GM12878 (cell line): ENCODE data around the gene PRR18. TPM values are rescaled to one million over a fixed set of nuclear protein-coding genes. Genes with fewer than 3 reads are reported as not detected.

ENCODE experiments used
- BRCA1 ChIP-seq: IDR thresholded peaks from 2 replicates; pipeline ENCODE4 v1.6.1; 2011; ENCODE audit warnings: low read depth, low read length, improper control_type of control experiment
- CBX3 ChIP-seq: fragments of 200-600 bp; sonication (generic); IDR thresholded peaks from 2 replicates; pipeline ENCODE4 v1.6.1; 2016; ENCODE audit warnings: low read depth, borderline replicate concordance
- FOS ChIP-seq: IDR thresholded peaks from 3 replicates; pipeline ENCODE4 v1.6.1; 2011; ENCODE audit warnings: borderline replicate concordance; ENCODE audit not compliant: insufficient read length; ENCODE audit errors: extremely low read depth
- GATAD2B ChIP-seq: fragments of 450-650 bp; conservative IDR thresholded peaks from 2 replicates; pipeline ENCODE4 v1.6.1; 2017; ENCODE audit warnings: low read depth, mild to moderate bottlenecking, moderate library complexity
- HDGF ChIP-seq: fragments of 450-650 bp; IDR thresholded peaks from 2 replicates; pipeline ENCODE4 v1.6.1; 2016; ENCODE audit warnings: antibody characterized with exemption
- IKZF2 ChIP-seq, 2 experiments: fragments of 450-650 bp; IDR thresholded peaks; 2 replicates each; pipeline ENCODE4 v1.6.1; 2017; ENCODE audit warnings: mild to moderate bottlenecking in 2 of 2, moderate library complexity in 2 of 2
- IRF4 ChIP-seq: IDR thresholded peaks from 2 replicates; pipeline ENCODE4 v1.6.1; 2011; ENCODE audit warnings: low read depth, low read length
- KLF5 ChIP-seq: fragments of 450-650 bp; IDR thresholded peaks from 2 replicates; pipeline ENCODE4 v1.6.1; 2014; ENCODE audit warnings: mild to moderate bottlenecking; ENCODE audit not compliant: partially characterized antibody
- LARP7 ChIP-seq: fragments of 450-650 bp; IDR thresholded peaks from 2 replicates; pipeline ENCODE4 v1.6.1; 2017; ENCODE audit warnings: mild to moderate bottlenecking
- MTA2 ChIP-seq: fragments of 450-650 bp; IDR thresholded peaks from 2 replicates; pipeline ENCODE4 v1.6.1; 2016; ENCODE audit warnings: low read depth, mild to moderate bottlenecking, moderate library complexity
- MTA3 ChIP-seq: IDR thresholded peaks from 2 replicates; pipeline ENCODE4 v1.6.1; 2012; ENCODE audit warnings: low read length, inconsistent platforms, borderline replicate concordance
- MYB ChIP-seq: fragments of 150-350 bp; IDR thresholded peaks from 2 replicates; pipeline ENCODE4 v1.6.1; 2014; ENCODE audit warnings: mild to moderate bottlenecking, low read depth, low read length, borderline replicate concordance
- NR2F1 ChIP-seq: fragments of 450-650 bp; conservative IDR thresholded peaks from 2 replicates; pipeline ENCODE4 v1.6.1; 2017; ENCODE audit warnings: mild to moderate bottlenecking
- NRF1 ChIP-seq: conservative IDR thresholded peaks from 2 replicates; pipeline ENCODE4 v1.6.1; 2011; ENCODE audit warnings: mild to moderate bottlenecking, low read depth, low read length, improper control_type of control experiment
- RAD21 ChIP-seq: IDR thresholded peaks from 2 replicates; pipeline ENCODE4 v1.6.1; 2011; ENCODE audit warnings: mild to moderate bottlenecking, low read depth, low read length, moderate library complexity; ENCODE audit not compliant: insufficient read depth
- RB1 ChIP-seq: fragments of 450-650 bp; formaldehyde crosslinking; IDR thresholded peaks from 2 replicates; pipeline ENCODE4 v1.6.1; 2017; ENCODE audit warnings: mild to moderate bottlenecking, borderline replicate concordance
- RUNX3 ChIP-seq: IDR thresholded peaks from 2 replicates; pipeline ENCODE4 v1.6.1; 2012; ENCODE audit warnings: low read length, inconsistent platforms
- SIN3A ChIP-seq: IDR thresholded peaks from 2 replicates; pipeline ENCODE4 v1.6.1; 2012; ENCODE audit warnings: low read depth, low read length, improper control_type of control experiment
- SMC3 ChIP-seq: IDR thresholded peaks from 2 replicates; pipeline ENCODE4 v1.6.1; 2011; ENCODE audit warnings: low read length, improper control_type of control experiment, borderline replicate concordance
- STAT3 ChIP-seq: IDR thresholded peaks from 2 replicates; pipeline ENCODE4 v1.6.1; 2011; ENCODE audit warnings: low read depth, low read length, improper control_type of control experiment
- TBL1XR1 ChIP-seq: IDR thresholded peaks from 2 replicates; pipeline ENCODE4 v1.6.1; 2012; ENCODE audit warnings: low read depth, low read length, improper control_type of control experiment
- YBX1 ChIP-seq: fragments of 450-650 bp; IDR thresholded peaks from 2 replicates; pipeline ENCODE4 v1.6.1; 2016; ENCODE audit warnings: antibody characterized with exemption
- polyA plus RNA-seq, 11 experiments: library from polyadenylated mRNA; depleted of rRNA in 4 of 11; unstranded in 6 of 11; stranded (reverse) in 5 of 11; fragments of >200 nt; fragmentation: Nextera tagmentation in 4 of 11; fragmentation: Illumina TruSeq in 1 of 11; extraction: Ambion mirVana in 4 of 11; extraction: Trizol in 1 of 11; gene quantifications; 1 replicate in 1 of 11; 2 replicates in 10 of 11; pipeline versions ENCODE4 v1.2.1 to v1.2.3, GENCODE V29; 2011 to 2016; ENCODE audit warnings: inconsistent platforms in 2 of 11, missing spikeins in 2 of 11, low read depth in 1 of 11
- total RNA-seq, 4 experiments: library from RNA; depleted of rRNA in 3 of 4; stranded (reverse); fragments of >200 nt in 3 of 4; fragmentation: Illumina TruSeq in 1 of 4; extraction: Trizol in 1 of 4; gene quantifications; 2 replicates each; pipeline versions ENCODE4 v1.2.1 to v1.2.3, GENCODE V29; 2013 to 2021
- TF ChIP-seq, protein P1 (sequence below): IDR thresholded peaks from 2 replicates; pipeline ENCODE4 v1.6.1; 2011; ENCODE audit warnings: borderline replicate concordance, low read depth, mild to moderate bottlenecking, moderate library complexity, mixed read lengths, low read length; ENCODE audit not compliant: insufficient read depth; ENCODE audit errors: extremely low read length
- TF ChIP-seq, protein P2 (sequence below): IDR thresholded peaks from 2 replicates; pipeline ENCODE4 v1.6.1; 2011; ENCODE audit warnings: low read depth, low read length, improper control_type of control experiment, borderline replicate concordance
- TF ChIP-seq, protein P3 (sequence below): fragments of 150-350 bp; IDR thresholded peaks from 2 replicates; pipeline ENCODE4 v1.6.1; 2014; ENCODE audit warnings: mild to moderate bottlenecking, low read depth, low read length
- TF ChIP-seq, protein P4 (sequence below): IDR thresholded peaks from 2 replicates; pipeline ENCODE4 v1.6.1; 2011; ENCODE audit warnings: mild to moderate bottlenecking, low read depth, low read length, moderate library complexity; ENCODE audit not compliant: insufficient replicate concordance

The PRR18 gene
- total and polyA plus RNA-seq, 10 of the 15 experiments (the other 5 are each of a cell fraction or from before 2014, with no cell fraction given) = 0.13 to 8.2 (median 1.6) TPM

DNA sequence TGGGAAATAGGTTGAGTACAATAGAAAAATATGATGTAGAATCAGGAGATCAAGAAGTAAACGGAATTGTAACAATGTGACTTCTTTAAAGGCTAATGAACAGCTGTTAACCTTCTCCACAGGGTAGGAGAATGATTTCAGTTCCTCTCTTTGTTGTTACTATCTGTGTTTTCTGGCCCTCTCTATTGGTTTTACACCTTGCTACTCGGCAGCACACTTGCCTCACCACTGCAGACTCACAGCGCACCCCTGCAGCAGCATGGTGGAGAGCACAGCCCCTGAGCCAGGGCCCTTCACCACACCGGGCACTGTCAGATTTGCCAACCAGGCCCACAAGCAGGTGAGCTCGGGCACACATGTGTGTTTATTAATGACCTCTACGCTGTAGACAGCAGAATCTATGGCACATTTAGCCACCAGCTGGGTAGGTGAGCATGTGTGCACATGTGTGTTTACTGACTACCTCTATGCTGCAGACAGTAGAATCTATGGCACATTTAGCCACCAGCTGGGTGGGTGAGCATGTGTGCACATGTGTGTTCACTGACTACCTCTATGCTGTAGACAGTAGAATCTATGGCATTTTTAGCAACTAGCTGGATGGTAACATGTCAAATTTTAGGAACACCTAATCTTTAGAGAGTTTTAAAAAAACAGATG, 17.3 kb upstream of the PRR18 start (continued):
- TF ChIP-seq LARP7 (no peak), RB1 (no peak), MTA3 (no peak), FOS (no peak), GATAD2B (peak; percentile 62; the same call in 1 of the 2 replicates), MTA2 (peak; percentile 81), RAD21 (no peak), IRF4 (peak; percentile 60), KLF5 (no peak), NRF1 (no peak), NR2F1 (peak; percentile 45; the same call in 1 of the 2 replicates), SMC3 (peak; percentile 18; the same call in 1 of the 2 replicates), TBL1XR1 (no peak), MYB (no peak), YBX1 (no peak), SIN3A (no peak; the same call in 1 of the 2 replicates), HDGF (peak; percentile 68; the same call in 1 of the 2 replicates), CBX3 (no peak), BRCA1 (no peak), RUNX3 (peak; percentile 49), IKZF2 (IDR thresholded peaks at IDR 0.05) (peak; percentile 86 to 88; a peak in 3 of 4 replicates), STAT3 (no peak)
- TF ChIP-seq, protein P1, sequence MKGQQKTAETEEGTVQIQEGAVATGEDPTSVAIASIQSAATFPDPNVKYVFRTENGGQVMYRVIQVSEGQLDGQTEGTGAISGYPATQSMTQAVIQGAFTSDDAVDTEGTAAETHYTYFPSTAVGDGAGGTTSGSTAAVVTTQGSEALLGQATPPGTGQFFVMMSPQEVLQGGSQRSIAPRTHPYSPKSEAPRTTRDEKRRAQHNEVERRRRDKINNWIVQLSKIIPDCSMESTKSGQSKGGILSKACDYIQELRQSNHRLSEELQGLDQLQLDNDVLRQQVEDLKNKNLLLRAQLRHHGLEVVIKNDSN = no peak
- TF ChIP-seq, protein P2, sequence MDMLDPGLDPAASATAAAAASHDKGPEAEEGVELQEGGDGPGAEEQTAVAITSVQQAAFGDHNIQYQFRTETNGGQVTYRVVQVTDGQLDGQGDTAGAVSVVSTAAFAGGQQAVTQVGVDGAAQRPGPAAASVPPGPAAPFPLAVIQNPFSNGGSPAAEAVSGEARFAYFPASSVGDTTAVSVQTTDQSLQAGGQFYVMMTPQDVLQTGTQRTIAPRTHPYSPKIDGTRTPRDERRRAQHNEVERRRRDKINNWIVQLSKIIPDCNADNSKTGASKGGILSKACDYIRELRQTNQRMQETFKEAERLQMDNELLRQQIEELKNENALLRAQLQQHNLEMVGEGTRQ = no peak
- TF ChIP-seq, protein P3, sequence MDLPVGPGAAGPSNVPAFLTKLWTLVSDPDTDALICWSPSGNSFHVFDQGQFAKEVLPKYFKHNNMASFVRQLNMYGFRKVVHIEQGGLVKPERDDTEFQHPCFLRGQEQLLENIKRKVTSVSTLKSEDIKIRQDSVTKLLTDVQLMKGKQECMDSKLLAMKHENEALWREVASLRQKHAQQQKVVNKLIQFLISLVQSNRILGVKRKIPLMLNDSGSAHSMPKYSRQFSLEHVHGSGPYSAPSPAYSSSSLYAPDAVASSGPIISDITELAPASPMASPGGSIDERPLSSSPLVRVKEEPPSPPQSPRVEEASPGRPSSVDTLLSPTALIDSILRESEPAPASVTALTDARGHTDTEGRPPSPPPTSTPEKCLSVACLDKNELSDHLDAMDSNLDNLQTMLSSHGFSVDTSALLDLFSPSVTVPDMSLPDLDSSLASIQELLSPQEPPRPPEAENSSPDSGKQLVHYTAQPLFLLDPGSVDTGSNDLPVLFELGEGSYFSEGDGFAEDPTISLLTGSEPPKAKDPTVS = no peak
- TF ChIP-seq, protein P4, sequence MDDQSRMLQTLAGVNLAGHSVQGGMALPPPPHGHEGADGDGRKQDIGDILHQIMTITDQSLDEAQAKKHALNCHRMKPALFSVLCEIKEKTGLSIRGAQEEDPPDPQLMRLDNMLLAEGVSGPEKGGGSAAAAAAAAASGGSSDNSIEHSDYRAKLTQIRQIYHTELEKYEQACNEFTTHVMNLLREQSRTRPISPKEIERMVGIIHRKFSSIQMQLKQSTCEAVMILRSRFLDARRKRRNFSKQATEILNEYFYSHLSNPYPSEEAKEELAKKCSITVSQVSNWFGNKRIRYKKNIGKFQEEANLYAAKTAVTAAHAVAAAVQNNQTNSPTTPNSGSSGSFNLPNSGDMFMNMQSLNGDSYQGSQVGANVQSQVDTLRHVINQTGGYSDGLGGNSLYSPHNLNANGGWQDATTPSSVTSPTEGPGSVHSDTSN = no peak
